A549 (cell line): ENCODE measurements around the gene TMEM117.

Experiments used
- CTCF ChIP-seq: fragments of >200 bp; sonication (Bioruptor Twin); formaldehyde crosslinking; IDR thresholded peaks from 3 replicates; pipeline ENCODE4 v1.5.1; 2016
- EP300 ChIP-seq, 2 experiments: fragments of >200 bp; sonication (Bioruptor Twin); formaldehyde crosslinking; IDR thresholded peaks; 2 replicates in 1 of 2; 3 replicates in 1 of 2; pipeline ENCODE4 v1.6.1; 2016 to 2017
- PBX3 ChIP-seq: IDR thresholded peaks from 2 replicates; pipeline ENCODE4 v1.6.1; 2012
- POLR2A ChIP-seq: IDR thresholded peaks from 2 replicates; pipeline ENCODE4 v1.6.1; 2012; ENCODE audit warnings: mild to moderate bottlenecking, low read length
- RCOR1 ChIP-seq: fragments of 150-350 bp; IDR thresholded peaks from 2 replicates; pipeline ENCODE4 v1.6.1; 2014; ENCODE audit warnings: antibody characterized with exemption, low read length, low read depth
- RFX5 ChIP-seq: fragments of 450-650 bp; IDR thresholded peaks from 2 replicates; pipeline ENCODE4 v1.7.1; 2014; ENCODE audit warnings: antibody characterized with exemption, mild to moderate bottlenecking, moderate library complexity
- TFCP2L1 ChIP-seq: fragments of 250-450 bp; sonication (Bioruptor Pico); IDR thresholded peaks from 2 replicates; pipeline ENCODE4 v1.5.0; 2021; ENCODE audit warnings: mild to moderate bottlenecking
- TF ChIP-seq, protein P1 (sequence below): IDR thresholded peaks from 2 replicates; pipeline ENCODE4 v1.6.1; 2012; ENCODE audit warnings: low read depth, borderline replicate concordance

DNA sequence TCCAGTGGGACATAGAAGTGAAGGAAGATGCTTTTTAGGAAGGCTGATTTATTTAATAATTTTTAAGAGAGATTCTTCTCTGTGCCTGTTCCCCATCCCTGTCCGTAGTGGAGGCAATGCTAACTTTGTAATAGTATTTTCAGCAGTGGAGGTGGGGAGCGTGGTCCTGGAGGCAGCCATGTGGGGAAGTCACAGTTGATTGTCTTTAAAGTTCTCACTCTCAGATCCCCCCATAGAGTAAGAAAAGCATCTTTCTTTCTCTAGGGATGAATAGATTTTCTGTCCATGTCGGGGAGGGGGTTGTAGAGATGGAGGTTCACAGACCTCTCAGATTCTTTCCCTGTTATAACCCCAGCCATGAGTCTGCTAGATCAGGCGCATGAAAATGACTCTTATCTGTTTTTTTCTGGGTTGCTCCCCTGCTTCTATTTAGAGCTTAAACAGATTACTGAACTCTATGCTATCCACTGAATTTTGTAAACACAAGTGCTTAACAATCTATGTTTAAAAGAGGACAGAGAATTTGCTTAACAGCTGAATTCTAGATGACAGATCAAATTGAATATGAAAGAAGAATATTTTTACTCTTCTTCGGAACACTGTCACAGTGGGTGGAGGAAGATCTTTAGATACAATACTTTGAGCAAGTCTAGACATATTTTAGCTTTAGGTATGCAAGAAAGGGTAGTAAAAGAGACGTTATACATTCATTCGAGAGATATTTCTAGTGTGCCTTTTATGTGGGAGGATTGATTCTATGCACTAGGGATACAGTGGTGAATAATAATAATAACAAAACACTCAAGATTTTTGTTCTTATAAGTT is 25.3 kb downstream of the TMEM117 start:
- TF ChIP-seq, protein P1, sequence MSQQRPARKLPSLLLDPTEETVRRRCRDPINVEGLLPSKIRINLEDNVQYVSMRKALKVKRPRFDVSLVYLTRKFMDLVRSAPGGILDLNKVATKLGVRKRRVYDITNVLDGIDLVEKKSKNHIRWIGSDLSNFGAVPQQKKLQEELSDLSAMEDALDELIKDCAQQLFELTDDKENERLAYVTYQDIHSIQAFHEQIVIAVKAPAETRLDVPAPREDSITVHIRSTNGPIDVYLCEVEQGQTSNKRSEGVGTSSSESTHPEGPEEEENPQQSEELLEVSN: no peak
- no peak for TF ChIP-seq RCOR1
- no peak for TF ChIP-seq CTCF
- no peak for TF ChIP-seq PBX3
- no peak for TF ChIP-seq RFX5
- no peak for TF ChIP-seq POLR2A
- no peak for TF ChIP-seq EP300 (IDR thresholded peaks at IDR 0.05)
- no peak for TF ChIP-seq TFCP2L1 (CRISPR knock-in tag)
